GM23338 (cell line): ENCODE measurements around the gene SNAPC4. TPM values are rescaled to one million over a fixed set of nuclear protein-coding genes. Genes with fewer than 3 reads are reported as not detected.

Source experiments
- ATAC-seq: fragments of 200-7000 bp; cut with Tn5 transposase; 3 replicates; pipeline ENCODE4 v1.9.1; 2020
- DNase-seq: peaks from one replicate; pipeline ENCODE4 v3.0.0-alpha.2; 2015; ENCODE audit warnings: low spot score
- H2AFZ ChIP-seq: fragments of 200-600 bp; sonication (generic); 2 replicates; pipeline ENCODE4 v1.8.0; 2016; ENCODE audit warnings: antibody characterized with exemption, mild to moderate bottlenecking, moderate library complexity
- H3F3A ChIP-seq: fragments of 200-600 bp; sonication (generic); replicated peaks from 2 replicates; pipeline ENCODE4 v1.8.0; 2017; ENCODE audit warnings: antibody characterized with exemption, mixed run types, low read depth
- H3K27ac ChIP-seq: fragments of 200-600 bp; sonication (generic); 2 replicates; pipeline ENCODE4 v1.6.1; 2016; ENCODE audit warnings: low read depth
- H3K27me3 ChIP-seq: fragments of 200-600 bp; sonication (generic); 2 replicates; pipeline ENCODE4 v1.8.0; 2016; ENCODE audit warnings: mild to moderate bottlenecking, mixed run types, moderate library complexity; ENCODE audit not compliant: insufficient read depth
- H3K36me3 ChIP-seq: fragments of 200-600 bp; sonication (generic); 2 replicates; pipeline ENCODE4 v1.8.0; 2016; ENCODE audit warnings: mild to moderate bottlenecking; ENCODE audit not compliant: insufficient read depth
- H3K4me1 ChIP-seq: fragments of 200-600 bp; sonication (generic); 2 replicates; pipeline ENCODE4 v1.8.0; 2016; ENCODE audit warnings: mild to moderate bottlenecking, moderate library complexity; ENCODE audit not compliant: insufficient read depth
- H3K4me2 ChIP-seq: fragments of 200-600 bp; sonication (generic); 2 replicates; pipeline ENCODE4 v1.7.1; 2017; ENCODE audit warnings: mixed run types
- H3K4me3 ChIP-seq: fragments of 200-600 bp; sonication (generic); 2 replicates; pipeline ENCODE4 v1.6.1; 2016; ENCODE audit warnings: mixed run types
- H3K79me2 ChIP-seq: fragments of 200-600 bp; sonication (generic); replicated peaks from 2 replicates; pipeline ENCODE4 v1.8.0; 2017; ENCODE audit warnings: mild to moderate bottlenecking; ENCODE audit not compliant: insufficient read depth
- H3K9me2 ChIP-seq: fragments of 200-600 bp; sonication (generic); 2 replicates; pipeline ENCODE4 v1.8.0; 2017; ENCODE audit not compliant: insufficient read depth
- H4K20me1 ChIP-seq: fragments of 200-600 bp; sonication (generic); replicated peaks from 2 replicates; pipeline ENCODE4 v1.8.0; 2017; ENCODE audit warnings: mild to moderate bottlenecking; ENCODE audit not compliant: insufficient read depth
- H3K27ac Mint-ChIP-seq: 2 replicates; pipeline ENCODE4 v1.8.0; 2020; ENCODE audit warnings: inconsistent platforms, mild to moderate bottlenecking, moderate library complexity, mixed read lengths
- H3K27me3 Mint-ChIP-seq: 3 replicates; pipeline ENCODE4 v1.8.0; 2022; ENCODE audit warnings: low read depth, mild to moderate bottlenecking, moderate library complexity, mixed read lengths, inconsistent platforms; ENCODE audit not compliant: insufficient read depth, poor library complexity
- H3K36me3 Mint-ChIP-seq: 3 replicates; pipeline ENCODE4 v1.8.0; 2021; ENCODE audit warnings: low read depth, mild to moderate bottlenecking, inconsistent platforms, moderate library complexity, mixed read lengths
- H3K4me1 Mint-ChIP-seq: 3 replicates; pipeline ENCODE4 v1.8.0; 2020; ENCODE audit warnings: mild to moderate bottlenecking, inconsistent platforms, mixed read lengths
- H3K4me3 Mint-ChIP-seq: 3 replicates; pipeline ENCODE4 v1.8.0; 2021; ENCODE audit warnings: moderate library complexity, mild to moderate bottlenecking, inconsistent platforms, mixed read lengths
- H3K9me3 Mint-ChIP-seq: 3 replicates; pipeline ENCODE4 v1.8.0; 2020; ENCODE audit warnings: moderate library complexity, mild to moderate bottlenecking, inconsistent platforms, mixed read lengths
- CREB1 ChIP-seq: fragments of 250-450 bp; sonication (Bioruptor Pico); IDR thresholded peaks from 2 replicates; pipeline ENCODE4 v1.5.0; 2020; ENCODE audit warnings: low read depth, mild to moderate bottlenecking, moderate library complexity
- EZH2 ChIP-seq: fragments of 200-600 bp; sonication (generic); IDR thresholded peaks from one replicate; pipeline ENCODE4 v1.8.0; 2017; ENCODE audit warnings: antibody characterized with exemption, mild to moderate bottlenecking, low read depth; ENCODE audit not compliant: unreplicated experiment
- EZH2phosphoT487 ChIP-seq: fragments of 200-600 bp; sonication (generic); IDR thresholded peaks from one replicate; pipeline ENCODE4 v1.8.1; 2018; ENCODE audit warnings: antibody characterized with exemption; ENCODE audit not compliant: unreplicated experiment
- JUNB ChIP-seq: IDR thresholded peaks from one replicate; pipeline ENCODE4 v1.6.1; 2016; ENCODE audit warnings: antibody characterized with exemption; ENCODE audit not compliant: unreplicated experiment
- POLR2AphosphoS5 ChIP-seq: IDR thresholded peaks from 2 replicates; pipeline ENCODE4 v1.6.1; 2016; ENCODE audit warnings: antibody characterized with exemption, low read depth
- REST ChIP-seq: IDR thresholded peaks from one replicate; pipeline ENCODE4 v1.6.1; 2018; ENCODE audit warnings: antibody characterized with exemption; ENCODE audit not compliant: unreplicated experiment
- STAT1 ChIP-seq: IDR thresholded peaks from one replicate; pipeline ENCODE4 v1.6.1; 2016; ENCODE audit warnings: antibody characterized with exemption; ENCODE audit not compliant: unreplicated experiment
- ZNF114 ChIP-seq: fragments of 250-450 bp; sonication (Bioruptor Pico); IDR thresholded peaks from 2 replicates; pipeline ENCODE4 v1.5.0; 2020; ENCODE audit warnings: mild to moderate bottlenecking, moderate library complexity
- ZNF331 ChIP-seq: fragments of 250-450 bp; sonication (Bioruptor Pico); IDR thresholded peaks from 2 replicates; pipeline ENCODE4 v1.5.0; 2020; ENCODE audit warnings: low read depth, mild to moderate bottlenecking, moderate library complexity
- polyA plus RNA-seq: library from polyadenylated mRNA; unstranded; fragments of >200 nt; fragmentation: Nextera tagmentation; extraction: Ambion mirVana; gene quantifications from 2 replicates; pipeline ENCODE4 v1.2.1, GENCODE V29; 2016
- total RNA-seq: library from RNA; depleted of rRNA; stranded (reverse); fragments of >200 nt; shearing (Covaris generic); gene quantifications from 2 replicates; pipeline ENCODE4 v1.2.3, GENCODE V29; 2014
- TF ChIP-seq, protein P1 (sequence below), 2 experiments: fragments of 200-600 bp in 1 of 2; sonication (generic) in 1 of 2; conservative IDR thresholded peaks; 2 replicates each; pipeline versions ENCODE4 v1.5.1 to v1.6.1; 2016 to 2017; ENCODE audit warnings: antibody characterized with exemption in 2 of 2, low read depth in 2 of 2, mild to moderate bottlenecking in 2 of 2, moderate library complexity in 1 of 2

SNAPC4 gene
- total and polyA plus RNA-seq, 2 experiments from 2014 or later = 8.8 to 22.7 TPM

DNA sequence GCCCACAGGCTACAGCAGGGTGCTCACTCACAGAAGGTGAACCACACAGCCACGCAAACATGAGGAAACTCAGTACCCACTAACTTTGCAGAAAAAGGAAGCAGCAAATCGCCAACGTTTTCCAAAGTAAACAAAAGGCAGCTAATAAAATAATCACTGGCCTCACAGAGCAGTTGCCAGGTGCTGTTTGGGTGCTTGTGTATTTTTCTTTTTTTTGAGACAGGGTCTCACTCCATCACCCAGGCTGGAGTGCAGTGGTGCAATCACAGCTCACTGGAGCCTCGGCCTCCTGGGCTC lies 3.8 kb downstream of the SNAPC4 start:
- no peak for TF ChIP-seq CREB1 (CRISPR knock-in tag)
- TF ChIP-seq EZH2 = no peak
- no peak for TF ChIP-seq ZNF114 (CRISPR knock-in tag)
- TF ChIP-seq STAT1 = no peak
- no peak for TF ChIP-seq POLR2AphosphoS5
- TF ChIP-seq JUNB = no peak
- TF ChIP-seq, protein P1, sequence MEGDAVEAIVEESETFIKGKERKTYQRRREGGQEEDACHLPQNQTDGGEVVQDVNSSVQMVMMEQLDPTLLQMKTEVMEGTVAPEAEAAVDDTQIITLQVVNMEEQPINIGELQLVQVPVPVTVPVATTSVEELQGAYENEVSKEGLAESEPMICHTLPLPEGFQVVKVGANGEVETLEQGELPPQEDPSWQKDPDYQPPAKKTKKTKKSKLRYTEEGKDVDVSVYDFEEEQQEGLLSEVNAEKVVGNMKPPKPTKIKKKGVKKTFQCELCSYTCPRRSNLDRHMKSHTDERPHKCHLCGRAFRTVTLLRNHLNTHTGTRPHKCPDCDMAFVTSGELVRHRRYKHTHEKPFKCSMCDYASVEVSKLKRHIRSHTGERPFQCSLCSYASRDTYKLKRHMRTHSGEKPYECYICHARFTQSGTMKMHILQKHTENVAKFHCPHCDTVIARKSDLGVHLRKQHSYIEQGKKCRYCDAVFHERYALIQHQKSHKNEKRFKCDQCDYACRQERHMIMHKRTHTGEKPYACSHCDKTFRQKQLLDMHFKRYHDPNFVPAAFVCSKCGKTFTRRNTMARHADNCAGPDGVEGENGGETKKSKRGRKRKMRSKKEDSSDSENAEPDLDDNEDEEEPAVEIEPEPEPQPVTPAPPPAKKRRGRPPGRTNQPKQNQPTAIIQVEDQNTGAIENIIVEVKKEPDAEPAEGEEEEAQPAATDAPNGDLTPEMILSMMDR (conservative IDR thresholded peaks at IDR 0.05; ENCODE audit: low read depth in 2 of 2) = no peak
- no peak for TF ChIP-seq ZNF331 (CRISPR knock-in tag)
- TF ChIP-seq REST = no peak
- TF ChIP-seq EZH2phosphoT487 = no peak
- Histone ChIP-seq H3K27ac (no peak overlapping the region), H3F3A (peaks cover 11% of the 10 kb centered on the region), H4K20me1 (peaks cover 9% of the 10 kb centered on the region), H3K4me3 (no peak overlapping the region), H3K79me2 (peaks cover 28% of the 10 kb centered on the region), H3K9me2 (no peaks in the 10 kb centered on the region), H3K27me3 (no peaks in the 10 kb centered on the region), H2AFZ (no peak overlapping the region), H3K4me2 (no peak overlapping the region), H3K4me1 (peaks cover 3% of the 10 kb centered on the region; the same call in 1 of the 2 replicates), H3K36me3 (peaks cover 14% of the 10 kb centered on the region)
- Mint-ChIP-seq H3K36me3 (peaks cover 57% of the 10 kb centered on the region), H3K27me3 (peaks cover 16% of the 10 kb centered on the region), H3K9me3 (no peaks in the 10 kb centered on the region), H3K27ac (no peak overlapping the region), H3K4me3 (no peak overlapping the region), H3K4me1 (peaks cover 9% of the 10 kb centered on the region)
- no peak for ATAC-seq
- DNase-seq = no peak
